Stimulated activated CD4-positive, alpha-beta T cell treated with anti-CD3 and anti-CD28 coated beads, Interleukin-12 subunit alpha, Interleukin-12 subunit beta, amount 100 ng/mL, for 4 hours (primary cell): ENCODE data around the gene ENO2.
A peak's percentile ranks its signal among the peaks of the same experiment; 100 is the strongest.
"Not testable (repeated sequence)": the region's sequence is repeated elsewhere in the genome, so short reads cannot be mapped to it uniquely, and the experiment has no call there.

ENCODE experiments used
- DNase-seq: peaks from one replicate; pipeline ENCODE4 v3.0.0-alpha.2; 2020

Gene ENO2

GRCh38 chr12:6914246-6914946 lies at the start of gene ENO2:
Gene ENO2 (plus strand): TSS chr12:6914580. CDS start chr12:6915833, 1,253 bp downstream.
- DNase-seq = peak; percentile 80

- DNase-seq = not testable (repeated sequence)
Measured at GRCh38 chr12:6865307-6865706, 49.1 kb upstream of the ENO2 start.

GRCh38 chr12:6866163-6866919 lies 48.0 kb upstream of the ENO2 start:
- DNase-seq = no peak

- DNase-seq = no peak
Measured at GRCh38 chr12:6866920-6867412, 47.4 kb upstream of the ENO2 start.

- DNase-seq = peak; percentile 84
Measured at GRCh38 chr12:6867413-6868210, 46.8 kb upstream of the ENO2 start, which contains the start of gene TPI1. Gene TPI1 (plus strand): TSS chr12:6867531. CDS start chr12:6867567, 36 bp downstream.

GRCh38 chr12:6868211-6869048 lies 46.0 kb upstream of the ENO2 start:
- no peak for DNase-seq

GRCh38 chr12:6869049-6870021 lies 45.0 kb upstream of the ENO2 start:
- peak; percentile 76 for DNase-seq

GRCh38 chr12:6870304-6870703 lies 44.1 kb upstream of the ENO2 start:
- not testable (repeated sequence) for DNase-seq

- DNase-seq = peak; percentile 36
Measured at GRCh38 chr12:6871052-6871957, 43.1 kb upstream of the ENO2 start.

GRCh38 chr12:6872073-6873048 lies 42.0 kb upstream of the ENO2 start:
- peak; percentile 85 for DNase-seq

GRCh38 chr12:6873094-6874014 lies 41.0 kb upstream of the ENO2 start, which contains the start of gene SPSB2:
Gene SPSB2 (minus strand): TSS chr12:6873303. CDS start chr12:6872901, 402 bp downstream.
- DNase-seq = peak; percentile 99

GRCh38 chr12:6874015-6874368 lies 40.4 kb upstream of the ENO2 start:
- not testable (repeated sequence) for DNase-seq

- not testable (repeated sequence) for DNase-seq
Measured at GRCh38 chr12:6879824-6880223, 34.6 kb upstream of the ENO2 start.

- DNase-seq = no peak
Measured at GRCh38 chr12:6883252-6883651, 31.1 kb upstream of the ENO2 start.

GRCh38 chr12:6883683-6884082 lies 30.7 kb upstream of the ENO2 start:
- DNase-seq = no peak

GRCh38 chr12:6884539-6884938 lies 29.8 kb upstream of the ENO2 start:
- DNase-seq = no peak
